Measurements from ENCODE around the gene CD27. TPM values are rescaled to one million over a fixed set of nuclear protein-coding genes. Genes with fewer than 3 reads are reported as not detected.

The CD27 gene
- total and polyA plus RNA-seq, 2 of the 13 experiments (the other 11 are each of a cell fraction or from before 2014, with no cell fraction given): 0.12 TPM; not detected in 1

DNA sequence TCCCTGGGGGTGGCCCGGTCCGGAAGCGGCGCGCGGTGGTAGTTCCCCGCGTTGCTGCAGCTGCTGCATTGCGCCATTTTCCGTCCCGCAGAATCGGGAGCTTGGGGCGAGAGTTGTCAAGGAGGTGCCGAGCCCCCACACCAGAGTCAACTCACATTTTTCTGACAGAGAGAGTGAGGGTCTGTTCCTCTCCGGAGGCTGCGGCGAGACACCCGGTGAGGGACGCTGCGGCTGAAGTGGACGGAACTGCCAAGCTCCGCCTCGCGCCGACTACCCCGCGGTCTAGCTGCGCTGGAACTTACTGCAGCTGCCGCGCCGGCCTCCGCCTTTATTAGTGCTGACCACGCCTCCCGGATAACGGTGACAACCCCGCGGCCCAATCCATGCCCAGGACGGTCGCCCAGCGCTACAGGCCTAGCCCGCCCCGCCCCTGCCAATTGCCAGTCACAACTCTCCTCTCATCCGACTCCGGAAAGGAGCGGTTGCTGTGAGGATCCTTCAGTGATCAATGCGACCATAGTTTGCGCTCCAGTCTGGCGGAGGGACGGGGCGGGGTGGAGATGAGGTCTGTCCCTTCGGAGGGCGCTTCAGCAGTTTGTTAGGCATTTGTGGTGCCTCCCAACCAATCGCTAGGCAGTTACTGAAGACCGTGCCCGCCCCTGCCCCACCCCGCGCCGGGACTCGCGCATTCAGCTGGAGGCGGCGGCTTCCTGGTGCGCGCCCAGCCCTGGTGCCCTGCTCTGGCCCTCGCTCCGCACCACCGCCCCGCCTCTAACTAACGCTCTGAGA lies 25.8 kb downstream of the CD27 start, which contains the start of gene VAMP1 (continued):
- TF ChIP-seq ZSCAN22 (CRISPR knock-in tag; IDR thresholded peaks at IDR 0.05) (no peak), JUND (CRISPR knock-in tag; IDR thresholded peaks at IDR 0.05) (0 out of 2 replicates have a peak, but pooled peaks have one; percentile 48), HOXA9 (CRISPR knock-in tag; IDR thresholded peaks at IDR 0.05; ENCODE audit: borderline replicate concordance) (no peak), ZNF101 (CRISPR knock-in tag; IDR thresholded peaks at IDR 0.05; ENCODE audit: borderline replicate concordance, low read depth) (no peak), TAF1 (CRISPR knock-in tag; IDR thresholded peaks at IDR 0.05) (peak; percentile 98), CCAR2 (optimal IDR thresholded peaks at IDR 0.05; ENCODE audit: low read depth, low read length) (no peak), ARNTL (CRISPR knock-in tag; IDR thresholded peaks at IDR 0.05) (no peak), XRCC5 (optimal IDR thresholded peaks at IDR 0.05; ENCODE audit: low read length) (no peak), RFXAP (CRISPR knock-in tag; IDR thresholded peaks at IDR 0.05; ENCODE audit: borderline replicate concordance) (peak; percentile 70; the same call in 1 of the 2 replicates), MAFG (CRISPR knock-in tag; IDR thresholded peaks at IDR 0.05) (no peak), YY1 (IDR thresholded peaks at IDR 0.05; ENCODE audit: insufficient read depth, insufficient replicate concordance, low read depth, low read length) (peak; percentile 66), FOXK1 (CRISPR knock-in tag; IDR thresholded peaks at IDR 0.05; ENCODE audit: borderline replicate concordance, low read depth) (no peak; the same call in 1 of the 2 replicates), HDAC6 (IDR thresholded peaks at IDR 0.05; ENCODE audit: low read depth, low read length) (no peak), ZNF720 (CRISPR knock-in tag; IDR thresholded peaks at IDR 0.05) (no peak), ZNF547 (CRISPR knock-in tag; IDR thresholded peaks at IDR 0.05) (peak; percentile 76), ZNF432 (CRISPR knock-in tag; IDR thresholded peaks at IDR 0.05; ENCODE audit: borderline replicate concordance) (no peak), ZNF598 (CRISPR knock-in tag; IDR thresholded peaks at IDR 0.05; ENCODE audit: borderline replicate concordance) (0 out of 2 replicates have a peak, but pooled peaks have one; percentile 64), SIN3B (IDR thresholded peaks at IDR 0.05; ENCODE audit: low read length) (no peak)
- TF ChIP-seq, protein P1, sequence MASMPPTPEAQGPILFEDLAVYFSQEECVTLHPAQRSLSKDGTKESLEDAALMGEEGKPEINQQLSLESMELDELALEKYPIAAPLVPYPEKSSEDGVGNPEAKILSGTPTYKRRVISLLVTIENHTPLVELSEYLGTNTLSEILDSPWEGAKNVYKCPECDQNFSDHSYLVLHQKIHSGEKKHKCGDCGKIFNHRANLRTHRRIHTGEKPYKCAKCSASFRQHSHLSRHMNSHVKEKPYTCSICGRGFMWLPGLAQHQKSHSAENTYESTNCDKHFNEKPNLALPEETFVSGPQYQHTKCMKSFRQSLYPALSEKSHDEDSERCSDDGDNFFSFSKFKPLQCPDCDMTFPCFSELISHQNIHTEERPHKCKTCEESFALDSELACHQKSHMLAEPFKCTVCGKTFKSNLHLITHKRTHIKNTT (CRISPR knock-in tag; IDR thresholded peaks at IDR 0.05): no peak
- TF ChIP-seq, protein P2, sequence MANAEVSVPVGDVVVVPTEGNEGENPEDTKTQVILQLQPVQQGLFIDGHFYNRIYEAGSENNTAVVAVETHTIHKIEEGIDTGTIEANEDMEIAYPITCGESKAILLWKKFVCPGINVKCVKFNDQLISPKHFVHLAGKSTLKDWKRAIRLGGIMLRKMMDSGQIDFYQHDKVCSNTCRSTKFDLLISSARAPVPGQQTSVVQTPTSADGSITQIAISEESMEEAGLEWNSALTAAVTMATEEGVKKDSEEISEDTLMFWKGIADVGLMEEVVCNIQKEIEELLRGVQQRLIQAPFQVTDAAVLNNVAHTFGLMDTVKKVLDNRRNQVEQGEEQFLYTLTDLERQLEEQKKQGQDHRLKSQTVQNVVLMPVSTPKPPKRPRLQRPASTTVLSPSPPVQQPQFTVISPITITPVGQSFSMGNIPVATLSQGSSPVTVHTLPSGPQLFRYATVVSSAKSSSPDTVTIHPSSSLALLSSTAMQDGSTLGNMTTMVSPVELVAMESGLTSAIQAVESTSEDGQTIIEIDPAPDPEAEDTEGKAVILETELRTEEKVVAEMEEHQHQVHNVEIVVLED (CRISPR knock-in tag; IDR thresholded peaks at IDR 0.05; ENCODE audit: borderline replicate concordance): peak; percentile 58; the same call in 1 of the 2 replicates
- TF ChIP-seq, protein P3, sequence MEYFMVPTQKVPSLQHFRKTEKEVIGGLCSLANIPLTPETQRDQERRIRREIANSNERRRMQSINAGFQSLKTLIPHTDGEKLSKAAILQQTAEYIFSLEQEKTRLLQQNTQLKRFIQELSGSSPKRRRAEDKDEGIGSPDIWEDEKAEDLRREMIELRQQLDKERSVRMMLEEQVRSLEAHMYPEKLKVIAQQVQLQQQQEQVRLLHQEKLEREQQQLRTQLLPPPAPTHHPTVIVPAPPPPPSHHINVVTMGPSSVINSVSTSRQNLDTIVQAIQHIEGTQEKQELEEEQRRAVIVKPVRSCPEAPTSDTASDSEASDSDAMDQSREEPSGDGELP (IDR thresholded peaks at IDR 0.05; ENCODE audit: borderline replicate concordance, low read depth): peak; percentile 75; the same call in 1 of the 2 replicates
- TF ChIP-seq, protein P4, sequence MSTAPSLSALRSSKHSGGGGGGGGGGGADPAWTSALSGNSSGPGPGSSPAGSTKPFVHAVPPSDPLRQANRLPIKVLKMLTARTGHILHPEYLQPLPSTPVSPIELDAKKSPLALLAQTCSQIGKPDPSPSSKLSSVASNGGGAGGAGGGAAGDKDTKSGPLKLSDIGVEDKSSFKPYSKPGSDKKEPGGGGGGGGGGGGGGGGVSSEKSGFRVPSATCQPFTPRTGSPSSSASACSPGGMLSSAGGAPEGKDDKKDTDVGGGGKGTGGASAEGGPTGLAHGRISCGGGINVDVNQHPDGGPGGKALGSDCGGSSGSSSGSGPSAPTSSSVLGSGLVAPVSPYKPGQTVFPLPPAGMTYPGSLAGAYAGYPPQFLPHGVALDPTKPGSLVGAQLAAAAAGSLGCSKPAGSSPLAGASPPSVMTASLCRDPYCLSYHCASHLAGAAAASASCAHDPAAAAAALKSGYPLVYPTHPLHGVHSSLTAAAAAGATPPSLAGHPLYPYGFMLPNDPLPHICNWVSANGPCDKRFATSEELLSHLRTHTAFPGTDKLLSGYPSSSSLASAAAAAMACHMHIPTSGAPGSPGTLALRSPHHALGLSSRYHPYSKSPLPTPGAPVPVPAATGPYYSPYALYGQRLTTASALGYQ (CRISPR knock-in tag; IDR thresholded peaks at IDR 0.05): no peak
- TF ChIP-seq, protein P5, sequence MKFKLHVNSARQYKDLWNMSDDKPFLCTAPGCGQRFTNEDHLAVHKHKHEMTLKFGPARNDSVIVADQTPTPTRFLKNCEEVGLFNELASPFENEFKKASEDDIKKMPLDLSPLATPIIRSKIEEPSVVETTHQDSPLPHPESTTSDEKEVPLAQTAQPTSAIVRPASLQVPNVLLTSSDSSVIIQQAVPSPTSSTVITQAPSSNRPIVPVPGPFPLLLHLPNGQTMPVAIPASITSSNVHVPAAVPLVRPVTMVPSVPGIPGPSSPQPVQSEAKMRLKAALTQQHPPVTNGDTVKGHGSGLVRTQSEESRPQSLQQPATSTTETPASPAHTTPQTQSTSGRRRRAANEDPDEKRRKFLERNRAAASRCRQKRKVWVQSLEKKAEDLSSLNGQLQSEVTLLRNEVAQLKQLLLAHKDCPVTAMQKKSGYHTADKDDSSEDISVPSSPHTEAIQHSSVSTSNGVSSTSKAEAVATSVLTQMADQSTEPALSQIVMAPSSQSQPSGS (CRISPR knock-in tag; IDR thresholded peaks at IDR 0.05): peak; percentile 62; the same call in 1 of the 2 replicates
